GM13977 (cell line): ENCODE measurements around the gene MIB2.

Source experiments
- DNase-seq: peaks from one replicate; pipeline ENCODE4 v3.0.0; 2012; ENCODE audit warnings: low spot score
- CTCF ChIP-seq: IDR thresholded peaks from 2 replicates; pipeline ENCODE4 v1.5.1; 2012; ENCODE audit warnings: mild to moderate bottlenecking, control low read depth; ENCODE audit not compliant: insufficient read depth; ENCODE audit errors: extremely low read depth, missing control alignments
- in situ Hi-C: fragments of 300-500 bp; cut with MboI; formaldehyde crosslinking; loops from one replicate; pipeline ENCODE4 v1.12.0; 2022; ENCODE audit warnings: low sequenced_read_pairs, low pct_unique_long_range_greater_than_20kb, mixed read lengths, inconsistent platforms; ENCODE audit not compliant: unreplicated experiment

Gene MIB2

DNA sequence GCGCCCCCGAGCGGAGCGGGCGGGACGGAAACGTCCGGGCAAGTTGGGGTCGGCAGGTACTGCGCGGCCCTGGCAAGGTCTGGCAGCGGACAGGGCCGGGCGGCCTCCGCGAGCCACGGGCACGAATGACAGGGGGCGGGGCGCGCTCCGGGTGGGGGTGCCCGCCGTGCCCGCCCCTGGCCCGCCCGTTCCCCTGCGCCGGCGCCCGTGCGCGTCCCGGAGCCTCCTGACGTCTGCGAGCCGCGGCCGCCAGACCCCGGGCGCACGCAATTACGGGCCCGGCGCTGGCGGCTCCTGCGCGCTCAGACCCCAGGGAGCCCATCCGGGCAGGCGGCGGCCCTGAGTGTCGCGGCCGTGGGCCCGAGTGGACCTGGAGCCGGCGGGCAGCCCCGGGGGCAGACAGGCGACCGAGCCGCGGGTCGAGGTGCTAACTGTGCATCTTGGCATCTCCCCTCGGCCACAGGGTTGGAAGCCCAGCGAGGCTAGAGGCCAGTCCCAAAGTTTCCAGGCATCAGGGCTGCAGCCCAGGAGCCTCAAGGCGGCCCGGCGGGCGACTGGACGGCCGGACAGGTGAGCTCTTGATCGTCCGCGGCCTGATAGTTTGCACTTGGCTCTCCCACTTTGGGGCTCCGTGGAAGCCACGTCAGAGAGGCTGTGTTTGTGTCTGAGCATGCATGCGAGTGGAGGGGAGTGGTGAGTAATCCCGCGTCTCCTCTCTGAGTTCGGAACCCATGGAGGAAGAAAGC lies 918 bp downstream of the MIB2 start:
- in situ Hi-C loops, result no loop called here
- no peak for TF ChIP-seq CTCF
- peak; percentile 86 for DNase-seq

- in situ Hi-C loops, result no loop called here
- no peak for TF ChIP-seq CTCF
- DNase-seq, result no peak
These were observed 1.5 kb downstream of the MIB2 start for GRCh38 chr1:1616838-1617237.

DNA sequence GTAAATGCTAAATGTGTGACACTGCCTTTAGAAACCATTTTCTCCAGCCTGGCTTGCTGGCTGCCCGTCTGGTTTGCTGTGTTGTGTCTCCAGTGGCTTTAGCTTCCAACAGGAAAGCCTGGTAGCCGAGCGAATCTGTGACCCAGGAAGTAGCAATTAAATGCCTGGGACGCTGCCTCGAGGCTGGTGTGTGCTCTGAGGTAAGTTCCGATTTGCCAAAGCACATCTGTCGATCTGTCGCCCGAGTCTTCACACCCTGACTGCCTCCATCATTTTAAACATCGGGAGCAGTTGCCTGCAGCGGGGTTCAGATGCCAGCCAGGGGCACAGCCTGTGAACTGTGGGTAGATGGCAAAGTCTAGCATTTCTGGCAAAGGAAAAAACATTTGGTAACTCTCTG lies 2.2 kb downstream of the MIB2 start:
- TF ChIP-seq CTCF, result no peak
- in situ Hi-C loops, result no loop called here
- DNase-seq, result no peak

- TF ChIP-seq CTCF, result no peak
- in situ Hi-C loops, result no loop called here
- DNase-seq, result no peak
These were observed 2.6 kb downstream of the MIB2 start for GRCh38 chr1:1617925-1618324.

- TF ChIP-seq CTCF, result no peak
- no peak for DNase-seq
- in situ Hi-C loops, result no loop called here
These were observed 3.2 kb downstream of the MIB2 start for GRCh38 chr1:1618396-1619068.

DNA sequence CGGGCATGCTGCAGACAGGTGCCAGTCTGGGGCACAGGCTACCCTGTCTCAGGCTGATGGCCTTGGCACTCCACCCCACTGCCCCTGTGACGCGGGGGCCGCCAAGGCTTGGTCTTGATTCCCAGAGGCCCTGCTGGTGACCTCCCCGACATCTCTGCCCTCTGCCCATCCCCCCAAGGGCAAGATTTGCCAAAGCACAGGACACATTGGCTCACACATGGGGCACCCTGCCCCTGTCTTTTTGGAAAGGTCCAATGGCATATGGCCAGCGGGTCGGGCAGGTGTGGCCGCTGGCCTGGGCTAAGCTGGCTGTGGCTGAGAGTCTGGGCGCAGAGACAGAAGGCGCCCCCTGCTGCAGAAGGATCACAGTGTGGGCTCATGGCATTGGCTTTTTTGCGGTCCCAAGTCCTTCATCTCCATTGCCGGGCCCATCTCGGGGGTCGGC lies 4.6 kb downstream of the MIB2 start:
- in situ Hi-C loops, result no loop called here
- TF ChIP-seq CTCF, result peak; percentile 33
- DNase-seq, result no peak
